Chondrocyte (in vitro differentiated cells): ENCODE results near the gene OSBPL6. TPM values are rescaled to one million over a fixed set of nuclear protein-coding genes. Genes with fewer than 3 reads are reported as not detected.
A peak's percentile ranks its signal among the peaks of the same experiment; 100 is the strongest.
"Not testable (repeated sequence)": the region's sequence is repeated elsewhere in the genome, so short reads cannot be mapped to it uniquely, and the experiment has no call there.

Source experiments
- DNase-seq: peaks from one replicate; pipeline ENCODE4 v3.0.0; 2021; ENCODE audit warnings: mixed read lengths, low spot score
- H3K27ac Mint-ChIP-seq: one replicate; pipeline ENCODE4 v1.8.0; 2021; ENCODE audit warnings: mild to moderate bottlenecking, moderate library complexity, mixed read lengths; ENCODE audit not compliant: unreplicated experiment
- H3K27me3 Mint-ChIP-seq: 2 replicates; pipeline ENCODE4 v1.8.0; 2021; ENCODE audit warnings: low read depth, mixed read lengths
- H3K36me3 Mint-ChIP-seq: 2 replicates; pipeline ENCODE4 v1.8.0; 2021; ENCODE audit warnings: low read depth, mixed read lengths
- H3K4me1 Mint-ChIP-seq: 2 replicates; pipeline ENCODE4 v1.8.0; 2021; ENCODE audit warnings: low read depth, mild to moderate bottlenecking, mixed read lengths
- H3K4me3 Mint-ChIP-seq: one replicate; pipeline ENCODE4 v1.8.0; 2021; ENCODE audit warnings: mild to moderate bottlenecking, moderate library complexity, mixed read lengths; ENCODE audit not compliant: unreplicated experiment
- H3K9me3 Mint-ChIP-seq: 2 replicates; pipeline ENCODE4 v1.8.0; 2021; ENCODE audit warnings: low read depth, mixed read lengths
- CTCF ChIP-seq: fragments of 200-600 bp; sonication (generic); IDR thresholded peaks from 2 replicates; pipeline ENCODE4 v1.5.0; 2021; ENCODE audit warnings: antibody characterized with exemption, mild to moderate bottlenecking, moderate library complexity
- total RNA-seq: library from RNA; stranded (reverse); gene quantifications from 3 replicates; pipeline ENCODE4 v1.2.1, GENCODE V29; 2021

The OSBPL6 gene
- total RNA-seq, 1 donor from 2014 or later: 10.3 TPM

- Mint-ChIP-seq H3K36me3 (no peaks in the 10 kb centered on the region), H3K27ac (no peak overlapping the region), H3K9me3 (no peaks in the 10 kb centered on the region), H3K4me3 (no peak overlapping the region), H3K27me3 (no peaks in the 10 kb centered on the region), H3K4me1 (peaks cover 13% of the 10 kb centered on the region)
- DNase-seq: no peak
- TF ChIP-seq CTCF: peak; percentile 70
These were observed 224.8 kb downstream of the OSBPL6 start for GRCh38 chr2:178419123-178419522.

GRCh38 chr2:178420463-178420999 lies 226.2 kb downstream of the OSBPL6 start:
- H3K36me3 Mint-ChIP-seq: peaks cover 8% of the 10 kb centered on the region

GRCh38 chr2:178422097-178422496 lies 227.8 kb downstream of the OSBPL6 start:
- TF ChIP-seq CTCF: no peak
- Mint-ChIP-seq H3K27me3 (no peaks in the 10 kb centered on the region), H3K4me3 (no peak overlapping the region), H3K4me1 (peaks cover 4% of the 10 kb centered on the region), H3K9me3 (peaks cover 25% of the 10 kb centered on the region), H3K27ac (no peak overlapping the region), H3K36me3 (peaks cover 15% of the 10 kb centered on the region)
- DNase-seq: no peak

More at GRCh38 chr2:178420463-178420999, 226.2 kb downstream of the OSBPL6 start:
- H3K4me1 Mint-ChIP-seq: no peaks in the 10 kb centered on the region
- no peak overlapping the region for H3K4me3 Mint-ChIP-seq
- H3K27me3 Mint-ChIP-seq: no peaks in the 10 kb centered on the region
- H3K27ac Mint-ChIP-seq: no peak overlapping the region
- no peak for TF ChIP-seq CTCF
- peaks cover 14% of the 10 kb centered on the region for H3K9me3 Mint-ChIP-seq
- no peak for DNase-seq

GRCh38 chr2:178423746-178424145 lies 229.4 kb downstream of the OSBPL6 start:
- DNase-seq, H3K27me3 Mint-ChIP-seq, H3K27ac Mint-ChIP-seq, H3K4me1 Mint-ChIP-seq, H3K4me3 Mint-ChIP-seq: not testable (repeated sequence)
- H3K36me3 Mint-ChIP-seq: peaks cover 18% of the 10 kb centered on the region
- H3K9me3 Mint-ChIP-seq: peaks cover 25% of the 10 kb centered on the region

GRCh38 chr2:178425255-178425827 lies 231.0 kb downstream of the OSBPL6 start:
- no peak overlapping the region for H3K27ac Mint-ChIP-seq
- peaks cover 25% of the 10 kb centered on the region for H3K9me3 Mint-ChIP-seq
- peaks cover 4% of the 10 kb centered on the region for H3K4me1 Mint-ChIP-seq
- TF ChIP-seq CTCF: no peak
- no peaks in the 10 kb centered on the region for H3K27me3 Mint-ChIP-seq
- H3K4me3 Mint-ChIP-seq: no peak overlapping the region
- no peak for DNase-seq
- peaks cover 24% of the 10 kb centered on the region for H3K36me3 Mint-ChIP-seq

- peaks cover 26% of the 10 kb centered on the region for H3K36me3 Mint-ChIP-seq
These were observed 232.1 kb downstream of the OSBPL6 start for GRCh38 chr2:178426388-178426787.

More at GRCh38 chr2:178426388-178426787, 232.1 kb downstream of the OSBPL6 start:
- no peak for DNase-seq
- peaks cover 25% of the 10 kb centered on the region for H3K9me3 Mint-ChIP-seq
- H3K27ac Mint-ChIP-seq: no peak overlapping the region
- H3K4me1 Mint-ChIP-seq: peaks cover 4% of the 10 kb centered on the region
- no peak for TF ChIP-seq CTCF
- no peaks in the 10 kb centered on the region for H3K27me3 Mint-ChIP-seq
- no peak overlapping the region for H3K4me3 Mint-ChIP-seq
